Measurements from ENCODE around the gene C17orf75.

DNA sequence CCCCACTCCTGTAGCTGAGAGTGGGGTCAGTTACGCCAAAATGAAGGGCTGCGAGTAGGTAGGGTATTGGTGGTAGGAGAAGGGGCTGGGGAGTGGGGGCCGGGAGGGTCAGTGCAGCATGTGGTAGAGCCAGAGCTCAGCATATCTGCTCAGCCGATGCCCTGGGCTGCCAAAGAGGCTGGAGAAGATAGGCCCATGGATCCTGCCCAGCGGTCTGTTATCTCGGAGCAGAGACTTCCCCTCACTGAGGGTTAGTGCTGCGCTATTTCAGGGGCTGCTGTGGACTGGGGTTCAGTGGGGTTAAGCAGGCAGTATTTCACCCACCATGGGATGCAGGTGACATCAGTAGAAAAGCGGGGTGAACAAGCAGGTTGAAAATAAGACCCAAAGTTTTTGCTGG lies 56.7 kb downstream of the C17orf75 start:
- TF ChIP-seq, protein P1, sequence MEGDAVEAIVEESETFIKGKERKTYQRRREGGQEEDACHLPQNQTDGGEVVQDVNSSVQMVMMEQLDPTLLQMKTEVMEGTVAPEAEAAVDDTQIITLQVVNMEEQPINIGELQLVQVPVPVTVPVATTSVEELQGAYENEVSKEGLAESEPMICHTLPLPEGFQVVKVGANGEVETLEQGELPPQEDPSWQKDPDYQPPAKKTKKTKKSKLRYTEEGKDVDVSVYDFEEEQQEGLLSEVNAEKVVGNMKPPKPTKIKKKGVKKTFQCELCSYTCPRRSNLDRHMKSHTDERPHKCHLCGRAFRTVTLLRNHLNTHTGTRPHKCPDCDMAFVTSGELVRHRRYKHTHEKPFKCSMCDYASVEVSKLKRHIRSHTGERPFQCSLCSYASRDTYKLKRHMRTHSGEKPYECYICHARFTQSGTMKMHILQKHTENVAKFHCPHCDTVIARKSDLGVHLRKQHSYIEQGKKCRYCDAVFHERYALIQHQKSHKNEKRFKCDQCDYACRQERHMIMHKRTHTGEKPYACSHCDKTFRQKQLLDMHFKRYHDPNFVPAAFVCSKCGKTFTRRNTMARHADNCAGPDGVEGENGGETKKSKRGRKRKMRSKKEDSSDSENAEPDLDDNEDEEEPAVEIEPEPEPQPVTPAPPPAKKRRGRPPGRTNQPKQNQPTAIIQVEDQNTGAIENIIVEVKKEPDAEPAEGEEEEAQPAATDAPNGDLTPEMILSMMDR (IDR thresholded peaks at IDR 0.05): no peak
- no peak for TF ChIP-seq POLR2A (IDR thresholded peaks at IDR 0.05)

Measured in gastroesophageal sphincter (tissue), 3 donors.